HCEC 1CT (cell line): Measurements from ENCODE around the gene PSMA3.
"Not testable (repeated sequence)": the region's sequence is repeated elsewhere in the genome, so short reads cannot be mapped to it uniquely, and the experiment has no call there.

Experiments
- DNase-seq: peaks from one replicate; pipeline ENCODE4 v3.0.0-alpha.2; 2017

PSMA3 gene

DNA sequence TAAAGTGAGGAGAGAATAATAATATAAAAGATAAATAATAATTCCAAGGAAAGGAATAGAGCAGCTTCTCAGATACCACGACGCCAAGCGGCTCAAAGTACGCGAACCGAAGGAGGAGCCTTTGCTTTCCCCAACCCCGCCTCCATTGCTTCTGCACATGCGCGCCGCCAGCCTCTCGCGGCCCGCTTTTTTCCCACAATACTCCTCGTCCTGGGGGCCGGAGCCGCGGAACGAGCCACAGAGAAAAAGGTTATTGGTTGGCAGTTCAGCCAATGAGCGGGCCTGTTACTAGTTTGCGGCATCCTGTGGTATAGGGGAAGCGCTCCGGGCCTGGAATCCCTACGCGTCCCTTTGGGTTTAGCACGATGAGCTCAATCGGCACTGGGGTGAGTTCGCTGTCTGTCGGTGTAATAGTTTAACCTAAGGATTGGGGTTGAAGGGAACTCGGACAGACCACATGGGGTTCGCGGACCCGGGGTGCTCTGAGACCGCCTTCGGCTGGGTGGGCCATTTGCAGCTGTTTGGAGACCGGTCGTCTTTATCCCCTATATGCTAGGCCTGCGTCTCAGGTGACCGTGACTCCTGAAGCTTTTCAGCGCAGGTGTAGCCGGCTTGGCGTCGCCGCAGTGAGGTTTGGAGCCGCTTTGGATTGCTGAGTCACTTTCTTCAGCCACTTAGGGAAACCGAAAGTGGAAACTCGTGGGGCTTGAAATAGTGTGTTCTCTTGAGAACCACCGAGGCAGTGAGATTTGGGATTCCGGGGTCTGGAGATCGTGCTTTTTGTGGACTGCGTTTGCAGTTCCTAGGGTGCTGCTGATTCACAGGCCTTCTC is at the start of gene PSMA3:
TSS of gene PSMA3 (plus strand) at position 288 of the 832 bp plus-strand sequence. CDS start at position 366, 78 bp downstream.
- DNase-seq: peak; percentile 97

DNA sequence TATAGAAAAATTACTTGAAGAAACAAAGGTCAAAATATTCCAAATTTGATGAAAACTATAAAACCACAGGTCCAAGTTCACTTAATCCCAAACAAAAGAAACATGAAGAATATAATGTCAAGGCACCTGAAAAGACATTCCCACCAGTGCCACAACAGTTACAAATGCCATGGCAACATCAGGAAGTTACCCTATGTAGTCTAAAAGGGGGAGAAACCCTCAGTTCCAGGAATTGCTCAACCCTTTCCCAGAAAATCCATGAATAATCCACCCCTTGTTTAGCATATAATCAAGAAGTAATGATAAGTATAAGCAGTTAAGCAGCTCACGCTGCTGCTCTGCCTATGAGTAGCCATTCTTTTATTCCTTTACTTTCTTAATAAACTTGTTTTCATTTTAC is 48.4 kb upstream of the PSMA3 start:
- no peak for DNase-seq

DNA sequence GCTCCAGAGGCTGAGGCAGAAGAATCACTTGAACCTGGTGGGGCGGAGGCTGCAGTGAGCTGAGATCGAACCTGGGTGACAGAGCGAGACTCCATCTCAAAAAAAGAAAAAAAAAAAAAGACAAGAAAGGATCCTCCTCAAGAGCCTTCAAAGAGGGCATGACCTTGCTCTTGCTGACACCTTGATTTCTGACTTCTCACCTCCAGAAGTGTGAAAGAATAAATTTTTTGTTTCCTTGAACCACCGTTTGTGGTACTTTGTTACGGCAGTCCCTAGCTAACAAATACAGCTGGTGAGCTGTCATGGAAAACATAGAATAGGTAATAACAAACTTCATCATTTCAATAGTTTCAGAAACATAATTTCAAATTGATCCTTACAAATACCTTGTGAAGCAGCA is 46.6 kb upstream of the PSMA3 start:
- no peak for DNase-seq

DNA sequence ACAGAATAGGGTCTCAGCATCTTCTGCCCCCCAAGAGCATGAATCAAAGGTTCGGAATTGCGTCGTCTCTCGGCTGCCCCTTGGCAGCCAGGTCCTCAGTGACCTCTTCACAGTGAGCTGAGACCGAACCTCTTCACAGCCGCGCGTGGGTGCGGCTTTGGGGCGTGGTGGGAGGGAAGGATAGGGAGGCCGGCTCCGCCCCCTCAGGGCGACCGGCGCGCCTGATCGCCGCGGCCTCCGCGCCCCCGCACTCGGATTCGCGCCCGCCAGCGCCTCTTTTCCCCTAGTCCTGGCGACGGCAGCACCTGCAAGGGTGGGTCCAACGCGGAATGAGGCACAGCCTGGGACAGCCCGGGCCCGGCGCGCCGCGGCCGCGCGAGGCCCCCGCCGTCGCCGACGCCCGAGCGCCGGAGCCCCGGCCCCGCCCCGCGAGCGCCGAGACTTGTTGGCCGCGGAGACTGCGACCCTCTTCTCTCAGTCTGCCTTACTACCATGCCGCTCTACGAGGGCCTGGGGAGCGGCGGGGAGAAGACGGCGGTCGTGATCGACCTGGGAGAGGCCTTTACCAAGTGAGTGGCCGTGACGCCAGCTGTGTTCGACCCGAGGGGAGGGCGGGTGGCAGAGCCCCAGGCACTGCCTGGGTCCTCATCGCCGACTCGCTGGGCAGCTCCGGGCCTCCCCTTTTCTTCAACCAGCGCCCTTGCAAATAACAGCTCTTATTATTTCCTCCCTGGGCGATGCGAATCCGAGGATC is 44.7 kb upstream of the PSMA3 start, which contains the start of gene ACTR10:
TSS of gene ACTR10 (plus strand) at position 424 of the 754 bp plus-strand sequence. CDS start at position 493, 69 bp downstream.
- peak; percentile 73 for DNase-seq

DNA sequence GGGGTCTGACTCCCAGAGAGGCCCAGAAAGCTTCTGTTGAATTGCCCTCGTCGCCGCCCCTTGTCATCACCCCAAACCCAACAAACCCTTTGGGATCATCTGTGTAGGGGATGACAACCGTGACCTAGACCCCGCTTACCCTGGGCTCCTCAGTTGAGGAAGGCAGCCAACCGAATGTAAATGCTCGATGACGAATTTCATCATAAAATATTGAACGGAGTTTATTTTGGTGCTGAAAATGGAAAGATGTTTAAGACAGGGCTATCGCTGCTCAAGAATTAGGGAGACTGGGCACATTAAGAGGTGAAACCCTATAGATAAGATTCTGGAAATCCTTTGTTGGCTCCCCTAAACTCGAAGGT is 44.2 kb upstream of the PSMA3 start:
- no peak for DNase-seq

DNA sequence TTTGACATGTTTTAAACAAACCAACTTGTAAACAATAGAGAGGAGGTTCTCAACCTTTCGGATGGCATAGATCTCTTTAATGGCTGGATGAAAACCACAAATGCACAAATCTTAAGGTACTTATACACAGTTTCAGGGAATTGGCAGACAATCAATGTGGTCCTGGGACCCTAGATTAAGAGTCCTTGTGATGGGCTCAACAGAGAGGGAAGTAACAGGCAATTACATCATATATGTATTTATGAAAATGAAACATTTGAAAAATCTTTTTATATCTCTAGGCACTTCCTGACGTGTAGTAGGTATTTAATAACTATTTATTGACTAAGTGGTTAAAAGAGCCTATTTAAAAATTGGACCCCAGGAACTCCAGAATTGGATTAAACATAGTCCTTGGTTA is 43.8 kb upstream of the PSMA3 start:
- no peak for DNase-seq

DNA sequence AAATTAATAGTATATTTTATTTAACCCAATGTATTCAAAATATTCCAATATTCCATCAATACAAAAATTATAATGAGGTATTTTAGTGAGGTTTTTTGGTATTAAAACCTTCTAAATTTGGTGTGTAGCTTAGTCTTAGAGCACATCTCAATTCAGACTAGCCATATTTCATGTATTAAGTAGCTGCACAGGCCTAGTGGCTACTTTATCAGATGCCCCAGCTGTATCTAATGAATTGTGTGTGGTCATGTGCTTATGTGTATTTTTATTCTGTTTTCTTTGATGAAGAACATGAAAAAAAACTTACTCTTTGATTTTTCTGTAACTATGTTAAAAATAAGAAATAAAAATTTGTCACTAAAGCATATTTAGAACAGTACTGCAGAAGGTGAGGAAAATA is 31.5 kb upstream of the PSMA3 start:
- DNase-seq: no peak

DNA sequence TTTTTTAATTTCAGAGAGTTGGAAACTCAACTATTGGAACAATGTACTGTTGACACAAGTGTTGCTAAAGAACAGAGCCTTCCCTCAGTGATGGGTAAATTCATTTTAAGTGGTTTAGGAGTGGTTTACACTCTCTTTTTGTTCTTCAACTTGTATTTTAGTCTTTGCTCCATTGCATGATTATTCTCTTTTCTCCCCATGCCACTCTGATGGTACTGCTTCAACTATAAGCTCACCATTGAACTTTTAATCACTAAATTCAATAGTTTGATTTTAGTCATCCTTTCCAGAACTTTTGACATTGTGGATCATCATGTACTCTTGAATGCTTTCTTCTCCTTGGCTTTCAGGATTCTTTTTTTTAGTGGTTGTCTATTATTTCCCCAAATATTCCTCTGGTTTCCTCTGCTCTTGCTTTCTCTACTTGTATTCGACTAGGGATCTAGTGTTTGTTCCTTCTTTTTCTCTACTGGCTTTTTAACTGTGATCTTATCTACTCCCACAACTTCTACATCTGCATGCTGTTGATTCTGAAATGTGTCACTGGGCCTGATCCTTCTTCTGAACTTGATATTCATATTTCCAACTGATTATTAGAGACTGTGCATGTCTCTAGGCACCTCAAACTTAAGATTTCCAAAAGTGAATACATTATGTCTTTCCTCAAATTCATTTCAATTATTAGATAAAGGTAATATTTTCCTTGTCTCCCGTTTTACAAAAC is 29.3 kb upstream of the PSMA3 start:
- DNase-seq: no peak

DNA sequence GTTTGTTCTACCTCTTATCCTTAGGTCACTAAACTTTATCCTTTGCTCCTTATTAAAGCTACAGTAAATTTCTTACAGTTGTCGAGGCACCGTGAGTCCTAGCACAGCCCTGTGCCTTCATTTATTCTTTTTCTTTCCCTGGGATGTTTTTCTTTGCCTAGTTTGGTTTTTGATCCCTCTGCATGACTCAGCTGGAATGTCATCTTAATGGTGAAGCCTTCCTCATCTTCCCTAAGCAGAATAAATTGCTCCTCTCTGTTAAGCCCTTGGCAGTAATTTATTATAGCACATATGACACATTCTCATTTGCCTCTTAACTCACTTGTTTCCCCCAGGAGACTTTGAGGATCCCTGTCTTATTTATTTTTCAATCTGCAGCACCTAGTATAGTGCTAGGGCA is 28.1 kb upstream of the PSMA3 start:
- DNase-seq: no peak

DNA sequence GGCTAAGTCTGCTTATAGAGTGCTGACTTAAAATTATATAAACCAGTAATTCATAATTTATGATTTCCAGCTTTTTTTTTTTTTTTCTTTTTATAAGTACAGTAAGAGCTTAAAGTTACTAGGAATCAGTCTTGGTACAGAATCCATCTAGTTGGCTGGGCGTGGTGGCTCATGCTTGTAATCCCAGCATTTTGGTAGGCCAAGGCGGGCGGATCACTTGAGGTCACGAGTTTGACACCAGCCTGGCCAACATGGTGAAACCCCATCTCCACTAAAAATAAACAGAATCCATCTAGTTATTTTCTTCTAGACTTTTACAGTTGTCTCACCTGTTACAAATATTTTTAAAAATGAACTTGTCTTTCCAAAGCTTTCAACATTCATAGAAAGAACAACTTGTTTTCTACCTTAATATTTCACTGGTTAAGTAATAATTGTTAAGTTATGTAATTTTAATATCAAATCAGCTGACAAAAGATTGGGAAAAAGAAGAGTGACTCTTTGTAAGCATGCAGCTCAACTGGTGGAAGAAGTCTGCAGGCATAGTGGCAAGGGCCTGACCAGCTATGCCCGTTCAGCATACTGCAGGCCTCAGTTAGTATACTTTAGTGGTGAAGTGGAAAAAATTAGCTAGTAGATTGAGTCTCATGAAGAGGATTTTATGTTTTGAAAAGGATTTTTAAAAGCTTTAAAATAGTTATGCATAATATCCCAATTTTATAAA is 17.4 kb upstream of the PSMA3 start:
- DNase-seq: no peak

DNA sequence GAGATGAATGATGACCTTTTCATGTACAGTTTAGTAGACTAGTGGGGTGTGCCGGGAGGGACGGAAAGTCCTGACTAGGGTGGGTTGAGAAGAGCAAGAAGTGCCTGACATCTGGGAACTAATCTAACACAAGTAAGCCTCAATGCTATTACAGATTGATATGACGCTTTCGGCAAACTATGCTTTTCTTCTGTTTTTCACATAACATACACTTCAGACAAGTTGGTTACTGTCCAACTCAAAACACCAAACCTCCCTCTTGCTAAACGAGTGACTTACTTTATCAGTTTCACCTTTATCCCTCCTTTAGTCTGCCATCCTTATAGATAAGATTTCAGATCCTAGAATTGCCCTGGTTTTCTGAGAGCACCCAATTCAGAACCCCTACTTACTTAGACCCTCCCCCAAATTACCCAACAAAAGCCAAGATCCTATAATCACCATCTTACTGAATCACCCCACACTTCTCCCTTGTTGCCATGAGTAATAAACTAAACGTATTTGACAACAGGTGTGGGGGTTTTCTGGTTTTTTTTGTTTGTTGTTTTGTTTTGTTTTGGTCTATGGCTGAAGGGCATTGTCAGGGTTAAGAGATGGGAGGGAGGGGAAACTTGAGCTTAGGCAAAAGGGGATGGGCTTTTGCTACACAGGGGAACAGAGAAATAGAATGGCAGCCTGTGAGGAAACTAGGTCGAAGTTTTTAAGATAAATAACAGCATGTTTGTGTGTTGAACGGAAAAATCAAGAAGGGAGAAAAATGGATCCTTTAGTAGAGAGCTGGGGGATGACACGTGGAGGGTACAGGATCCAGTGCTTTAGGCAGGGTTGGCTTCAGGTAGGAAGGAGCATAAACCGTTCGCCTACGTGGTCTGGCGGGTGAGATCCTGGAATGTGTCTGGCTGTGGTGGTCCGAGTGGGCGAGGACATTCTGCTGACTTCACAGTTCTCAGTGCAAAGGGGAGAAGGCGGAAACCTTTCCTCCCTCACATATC is 6.1 kb upstream of the PSMA3 start:
- no peak for DNase-seq

DNA sequence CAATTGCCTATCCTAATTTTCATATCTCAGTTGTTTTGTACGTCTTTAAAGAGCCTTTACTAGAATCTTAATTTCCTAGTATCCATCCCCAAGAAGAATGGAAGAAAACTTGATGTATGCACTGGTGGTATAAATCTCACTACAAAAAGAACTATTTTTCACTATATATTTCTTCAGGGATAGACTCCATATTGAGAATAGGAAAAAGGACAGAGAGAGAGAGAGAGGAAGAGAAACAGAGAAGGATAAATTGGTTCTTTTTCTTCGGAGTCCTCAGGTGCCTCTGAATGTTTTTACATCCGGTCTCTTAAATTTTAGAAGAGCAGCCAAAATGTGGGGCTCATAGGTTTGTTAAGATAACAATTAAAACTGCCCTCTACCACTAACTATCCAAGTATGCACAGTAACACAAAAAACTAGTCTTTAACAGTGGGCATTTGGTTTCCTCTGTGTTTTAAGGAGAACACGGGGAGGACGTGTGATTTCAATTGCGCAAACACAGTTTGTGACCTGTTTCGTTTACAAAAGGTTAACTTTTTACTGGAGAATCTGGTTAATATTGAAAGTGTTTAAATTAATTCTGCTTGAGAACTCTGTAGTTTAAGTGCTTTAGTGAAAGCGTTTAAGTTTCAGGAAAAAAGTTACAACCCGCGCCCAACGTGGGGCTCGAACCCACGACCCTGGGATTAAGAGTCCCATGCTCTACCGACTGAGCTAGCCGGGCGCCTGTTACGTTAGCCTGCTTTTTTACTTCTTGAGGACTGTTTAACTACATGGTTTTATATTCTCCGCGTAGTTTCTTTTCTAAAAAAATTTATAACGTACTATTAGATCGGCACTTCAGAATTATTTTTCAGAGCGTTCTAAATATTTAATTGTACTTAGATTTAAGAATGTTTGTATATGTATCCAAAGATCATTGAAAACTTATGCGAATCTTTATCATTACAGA is 5.1 kb upstream of the PSMA3 start:
- DNase-seq: peak; percentile 46

DNA sequence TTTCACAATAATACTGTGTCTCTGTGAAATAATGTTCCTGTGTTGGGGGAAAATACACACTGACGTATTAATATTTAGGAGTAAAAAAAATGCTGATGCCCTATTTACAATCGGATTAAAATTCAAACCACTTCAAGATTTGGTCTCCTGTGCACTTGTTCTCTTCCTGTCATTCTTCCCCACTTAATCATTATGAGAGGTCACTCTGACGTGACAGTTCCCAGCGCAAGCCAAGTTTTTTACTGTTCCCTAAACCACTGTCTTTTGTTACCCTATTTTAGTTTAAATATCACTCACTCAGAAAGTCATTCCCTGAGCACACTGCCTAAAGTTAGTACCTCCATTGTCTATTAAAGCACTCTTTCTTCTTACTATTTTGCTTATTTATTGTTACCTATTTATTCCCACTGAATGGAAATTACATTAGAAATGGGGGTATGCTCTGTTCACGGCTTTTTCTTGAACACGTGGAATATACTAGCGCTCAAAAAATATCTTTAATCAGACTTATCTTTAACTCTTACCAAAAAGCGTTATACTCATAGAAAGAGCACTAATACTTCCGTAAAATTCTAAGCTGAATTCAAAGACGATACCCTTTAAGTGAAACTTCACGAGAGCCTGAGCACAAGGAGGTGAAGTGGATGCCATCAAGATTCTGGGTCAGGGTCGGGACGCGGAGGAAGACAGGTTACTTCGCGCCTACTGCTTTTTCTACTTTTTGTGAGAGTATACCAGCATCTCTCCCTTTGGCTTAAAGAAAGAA is 670 bp upstream of the PSMA3 start:
- peak; percentile 18 for DNase-seq

DNA sequence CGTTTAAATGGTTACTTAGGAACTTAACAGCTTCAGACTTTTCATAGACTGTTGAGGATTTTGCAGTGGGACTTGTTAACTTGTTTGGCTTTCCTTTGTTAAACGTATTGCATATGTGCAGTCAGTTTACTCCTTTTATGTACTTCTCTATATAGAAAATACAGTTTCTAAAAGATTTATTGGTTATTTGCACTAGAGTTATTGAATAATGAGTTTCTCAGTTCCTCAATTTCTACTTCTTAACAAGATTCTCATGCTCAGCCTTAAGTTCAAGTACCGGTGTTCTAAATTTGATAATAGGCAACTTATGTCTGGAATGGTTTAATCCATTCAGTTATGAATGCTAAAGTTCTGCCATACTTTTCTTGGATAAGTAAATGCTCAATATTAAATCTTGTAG is 919 bp downstream of the PSMA3 start:
- DNase-seq: no peak

DNA sequence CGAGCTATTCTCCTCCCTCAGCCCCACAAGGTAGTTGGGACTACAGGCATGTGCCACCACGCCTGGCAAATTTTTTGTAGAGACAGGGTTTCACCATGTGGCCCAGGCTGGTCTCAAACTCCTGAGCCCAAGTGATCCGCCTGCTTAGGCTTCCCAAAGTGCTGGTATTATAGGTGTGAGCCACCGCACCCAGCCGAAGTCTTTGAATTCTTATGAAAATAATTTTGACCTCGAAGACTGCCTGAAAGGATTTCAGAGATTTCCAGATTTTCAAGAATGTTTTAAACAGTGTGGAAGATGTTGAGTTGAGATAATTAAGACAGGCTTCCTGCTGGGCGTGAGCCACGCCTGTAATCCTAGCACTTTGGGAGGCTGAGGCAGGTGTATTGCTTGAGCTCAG is 5.0 kb downstream of the PSMA3 start:
- no peak for DNase-seq

DNA sequence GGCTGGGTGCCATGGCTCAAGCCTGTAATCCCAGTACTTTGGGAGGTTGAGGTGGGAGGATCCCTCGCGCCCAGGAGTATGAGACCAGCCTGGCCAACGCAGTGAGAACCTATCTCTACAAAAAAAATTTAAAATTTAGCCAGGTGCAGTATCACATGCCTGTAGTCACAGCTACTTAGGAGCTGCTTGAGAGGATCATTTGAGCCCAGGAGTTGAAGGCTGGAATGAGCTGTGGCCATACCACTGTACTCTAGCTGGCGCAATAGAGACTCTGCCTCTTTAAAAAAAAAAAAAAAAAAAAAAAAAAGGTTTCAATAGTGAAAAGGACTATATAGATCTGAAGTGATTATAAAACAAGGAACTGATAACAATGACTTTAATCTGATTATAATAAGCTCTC is 13.5 kb downstream of the PSMA3 start:
- no peak for DNase-seq

DNA sequence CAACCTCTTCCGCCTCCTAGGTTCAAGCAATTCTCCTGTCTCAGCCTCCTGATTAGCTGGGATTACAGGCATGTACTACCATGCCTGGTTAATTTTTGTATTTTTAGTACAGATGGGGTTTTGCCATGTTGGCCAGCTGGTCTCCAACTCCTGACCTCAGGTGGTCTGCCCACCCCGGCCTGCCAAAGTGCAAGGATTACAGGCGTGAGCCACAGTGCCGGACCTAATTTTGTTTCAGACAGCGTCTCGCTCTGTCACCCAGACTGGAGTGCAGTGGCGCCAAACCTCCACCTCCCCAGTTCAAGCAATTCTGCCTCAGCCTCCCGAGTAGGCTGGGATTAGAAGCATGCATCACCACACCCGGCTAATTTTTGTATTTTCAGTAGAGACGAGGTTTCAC is 17.4 kb downstream of the PSMA3 start:
- not testable (repeated sequence) for DNase-seq

DNA sequence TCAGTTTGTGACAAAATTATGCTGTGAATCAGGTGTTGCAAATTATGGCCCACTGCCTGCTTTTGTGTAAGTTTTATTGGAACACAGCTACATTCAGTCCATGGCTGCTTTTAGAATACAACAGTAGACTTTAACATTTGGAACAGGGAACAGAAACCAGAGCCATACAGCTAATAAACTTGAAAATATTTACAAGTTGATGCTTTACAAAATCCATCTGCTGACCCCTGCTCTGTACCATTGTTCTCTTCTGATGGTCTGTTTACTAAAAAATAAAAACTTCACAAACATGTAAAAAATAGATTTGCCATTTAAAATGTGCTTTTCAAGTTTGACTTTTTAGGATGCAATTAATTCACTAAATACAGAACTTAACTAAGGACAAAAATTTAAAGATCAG is 20.8 kb downstream of the PSMA3 start:
- no peak for DNase-seq

DNA sequence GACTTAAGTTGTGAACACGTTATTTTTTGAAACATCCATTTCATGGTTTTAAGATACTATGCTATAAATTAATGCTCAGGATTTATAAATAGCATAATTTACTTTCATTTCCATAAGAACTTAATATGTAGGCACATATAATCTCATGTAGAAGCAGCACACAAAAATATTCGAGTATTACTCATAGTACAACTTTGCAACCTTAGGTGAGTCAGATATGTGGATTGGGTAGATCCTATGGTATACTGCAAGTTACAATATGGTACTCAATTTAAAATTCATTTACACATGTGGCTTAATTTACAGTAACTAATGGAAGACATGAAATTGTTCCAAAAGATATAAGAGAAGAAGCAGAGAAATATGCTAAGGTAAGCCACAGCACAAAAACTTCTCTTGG is 26.0 kb downstream of the PSMA3 start:
- peak; percentile 45 for DNase-seq
